Upper lobe of left lung (tissue), 4 donors: ENCODE data around the gene PAPSS1.

ENCODE experiments used
- CTCF ChIP-seq, 6 experiments: fragments of 450-650 bp in 4 of 6; fragments of 200-600 bp in 2 of 6; sonication (generic) in 2 of 6; IDR thresholded peaks; one replicate each; pipeline ENCODE4 v1.5.1; 2016 to 2019; ENCODE audit warnings: antibody characterized with exemption in 6 of 6
- EP300 ChIP-seq, 4 donors: sonication (generic); formaldehyde crosslinking; IDR thresholded peaks; one replicate each; pipeline ENCODE4 v1.5.1; 2017; ENCODE audit warnings: antibody characterized with exemption in 4 of 4, control low read depth in 2 of 4
- POLR2A ChIP-seq, 4 donors: fragments of 450-650 bp; IDR thresholded peaks; one replicate each; pipeline ENCODE4 v1.5.1; 2016 to 2017; ENCODE audit warnings: antibody characterized with exemption in 4 of 4, mild to moderate bottlenecking in 2 of 4
- POLR2AphosphoS5 ChIP-seq, 2 donors: sonication (generic); formaldehyde crosslinking; IDR thresholded peaks; one replicate each; pipeline ENCODE4 v1.5.1; 2017; ENCODE audit warnings: antibody characterized with exemption in 2 of 2

GRCh38 chr4:107701565-107701964, 18.5 kb downstream of the PAPSS1 start:
- TF ChIP-seq CTCF (IDR thresholded peaks at IDR 0.05): no peak
- TF ChIP-seq POLR2A (IDR thresholded peaks at IDR 0.05): no peak
- TF ChIP-seq POLR2AphosphoS5 (IDR thresholded peaks at IDR 0.05): no peak
- no peak for TF ChIP-seq EP300 (IDR thresholded peaks at IDR 0.05)
